SK-N-SH (cell line): ENCODE measurements around the gene MAB21L1. TPM values are rescaled to one million over a fixed set of nuclear protein-coding genes. Genes with fewer than 3 reads are reported as not detected.

Source experiments
- CTCF ChIA-PET: fragments of 300-600, 350-600 bp; formaldehyde crosslinking; extraction: SDS; loops from one replicate; lab custom pipeline; 2021; lab: Yijun Ruan, JAX
- POLR2A ChIA-PET: fragments of 350-600 bp; sonication (Branson Sonifier 250); formaldehyde crosslinking; extraction: SDS; loops from one replicate; lab custom pipeline; 2020; ENCODE audit warnings: antibody characterized with exemption, inconsistent platforms; lab: Yijun Ruan, JAX
- DNase-seq: peaks from one replicate; pipeline ENCODE4 v3.0.0; 2012
- H2AFZ ChIP-seq: fragments of 200-600 bp; sonication (generic); 2 replicates; pipeline ENCODE4 v1.8.1; 2016; ENCODE audit warnings: antibody characterized with exemption, mild to moderate bottlenecking, low read depth
- H3F3A ChIP-seq: fragments of 200-600 bp; sonication (generic); replicated peaks from 2 replicates; pipeline ENCODE3; 2016; ENCODE audit warnings: antibody characterized with exemption, mild to moderate bottlenecking; ENCODE audit not compliant: insufficient read depth
- H3K27ac ChIP-seq, 2 experiments: fragments of 200-500 bp in 1 of 2; fragments of 200-600 bp in 1 of 2; sonication (Bioruptor generic) in 1 of 2; sonication (generic), shearing (Covaris generic) in 1 of 2; 2 replicates each; pipeline versions ENCODE4 v1.5.1 to v1.6.1; 2014 to 2016; ENCODE audit warnings: low read depth in 2 of 2, inconsistent platforms in 1 of 2, low read length in 1 of 2, mild to moderate bottlenecking in 1 of 2, mixed read lengths in 1 of 2
- H3K27me3 ChIP-seq: fragments of 200-600 bp; sonication (generic), shearing (Covaris generic); 2 replicates; pipeline ENCODE4 v1.6.1; 2016; ENCODE audit warnings: mixed run types; ENCODE audit not compliant: insufficient read depth
- H3K36me3 ChIP-seq, 2 experiments: fragments of 200-500 bp in 1 of 2; fragments of 200-600 bp in 1 of 2; sonication (Bioruptor generic) in 1 of 2; sonication (generic) in 1 of 2; replicated peaks in 1 of 2; 2 replicates each; pipeline versions ENCODE3 to v1.5.1; 2014 to 2016; ENCODE audit warnings: low read length in 1 of 2, mild to moderate bottlenecking in 1 of 2; ENCODE audit not compliant: insufficient read depth in 2 of 2, control insufficient read depth in 1 of 2
- H3K4me1 ChIP-seq, 2 experiments: fragments of 200-500 bp in 1 of 2; fragments of 200-600 bp in 1 of 2; sonication (Bioruptor generic) in 1 of 2; sonication (generic), shearing (Covaris generic) in 1 of 2; 2 replicates each; pipeline versions ENCODE4 v1.5.1 to v1.6.1; 2014 to 2016; ENCODE audit warnings: low read depth in 1 of 2, low read length in 1 of 2, mixed run types in 1 of 2; ENCODE audit not compliant: insufficient read depth in 2 of 2, control insufficient read depth in 1 of 2
- H3K4me2 ChIP-seq: fragments of 200-600 bp; sonication (generic), shearing (Covaris generic); 2 replicates; pipeline ENCODE4 v1.6.1; 2017; ENCODE audit warnings: mixed run types
- H3K4me3 ChIP-seq, 2 experiments: fragments of 200-500 bp in 1 of 2; fragments of 200-600 bp in 1 of 2; sonication (Bioruptor generic) in 1 of 2; sonication (generic), shearing (Covaris generic) in 1 of 2; 2 replicates each; pipeline versions ENCODE4 v1.5.1 to v1.8.1; 2014 to 2016; ENCODE audit warnings: low read depth in 2 of 2, inconsistent platforms in 1 of 2, low read length in 1 of 2, mild to moderate bottlenecking in 1 of 2, mixed read lengths in 1 of 2, moderate library complexity in 1 of 2
- H3K79me2 ChIP-seq: fragments of 200-600 bp; sonication (generic); 2 replicates; pipeline ENCODE4 v1.8.1; 2017; ENCODE audit warnings: mild to moderate bottlenecking; ENCODE audit not compliant: insufficient read depth
- H3K9ac ChIP-seq: fragments of 200-600 bp; sonication (generic); 2 replicates; pipeline ENCODE4 v1.6.1; 2017; ENCODE audit warnings: mixed run types
- H3K9me2 ChIP-seq: fragments of 200-600 bp; sonication (generic); 2 replicates; pipeline ENCODE4 v1.6.1; 2017; ENCODE audit warnings: mixed run types
- H3K9me3 ChIP-seq: fragments of 200-600 bp; sonication (generic); 2 replicates; pipeline ENCODE4 v1.6.1; 2017; ENCODE audit warnings: mixed run types, mild to moderate bottlenecking, moderate library complexity
- H4K20me1 ChIP-seq: fragments of 200-600 bp; sonication (generic); 2 replicates; pipeline ENCODE4 v1.6.1; 2017; ENCODE audit warnings: mild to moderate bottlenecking, mixed run types; ENCODE audit not compliant: insufficient read depth
- EP300 ChIP-seq, 2 experiments: IDR thresholded peaks; 2 replicates each; pipeline versions ENCODE4 v1.4.0 to v1.6.1; 2012; ENCODE audit warnings: borderline replicate concordance in 1 of 2, low read depth in 1 of 2, low read length in 1 of 2
- EZH2phosphoT487 ChIP-seq: fragments of 200-600 bp; sonication (generic); IDR thresholded peaks from 2 replicates; pipeline ENCODE4 v1.6.1; 2017; ENCODE audit warnings: low read depth, mixed run types, mild to moderate bottlenecking, antibody characterized with exemption, moderate library complexity, borderline replicate concordance
- FOSL2 ChIP-seq: IDR thresholded peaks from 2 replicates; pipeline ENCODE4 v1.4.0; 2012; ENCODE audit warnings: low read depth, mild to moderate bottlenecking, moderate library complexity, borderline replicate concordance
- FOXJ3 ChIP-seq: sonication (generic); formaldehyde crosslinking; IDR thresholded peaks from 2 replicates; pipeline ENCODE4 v1.5.1; 2020; ENCODE audit warnings: mild to moderate bottlenecking, missing genetic modification reagents
- JUND ChIP-seq: IDR thresholded peaks from 2 replicates; pipeline ENCODE4 v1.4.0; 2012
- MXI1 ChIP-seq: IDR thresholded peaks from 2 replicates; pipeline ENCODE4 v1.6.1; 2012; ENCODE audit warnings: mild to moderate bottlenecking, low read depth, low read length, improper control_type of control experiment
- PBX3 ChIP-seq: IDR thresholded peaks from 2 replicates; pipeline ENCODE4; 2012
- RAD21 ChIP-seq: IDR thresholded peaks from 2 replicates; pipeline ENCODE4 v1.6.1; 2012; ENCODE audit warnings: mild to moderate bottlenecking, low read length
- YY1 ChIP-seq: IDR thresholded peaks from 2 replicates; pipeline ENCODE4 v1.4.0; 2012; ENCODE audit warnings: low read depth, mild to moderate bottlenecking
- WGBS: methylation state at CpG from one replicate; pipeline ENCODE4 v1.1.6; 2017; ENCODE audit warnings: low lambda C conversion rate; 5-methylcytosine and 5-hydroxymethylcytosine counted together
- polyA plus RNA-seq, 3 experiments: library from polyadenylated mRNA; depleted of rRNA; stranded (reverse); fragments of >200 nt; gene quantifications; 2 replicates each; pipeline ENCODE4 v1.2.3, GENCODE V29; 2012
- TF ChIP-seq, protein P1 (sequence below): fragments of 200-600 bp; sonication (generic); IDR thresholded peaks from 2 replicates; pipeline ENCODE4 v1.6.1; 2017; ENCODE audit warnings: antibody characterized with exemption, mild to moderate bottlenecking, moderate library complexity
- TF ChIP-seq, protein P2 (sequence below): fragments of 150-350 bp; IDR thresholded peaks from 2 replicates; pipeline ENCODE4 v1.6.1; 2016; ENCODE audit warnings: mild to moderate bottlenecking, low read depth, low read length
- TF ChIP-seq, protein P3 (sequence below): fragments of 150-350 bp; IDR thresholded peaks from 2 replicates; pipeline ENCODE4 v1.6.1; 2017; ENCODE audit warnings: antibody characterized with exemption, low read length, low read depth, borderline replicate concordance

MAB21L1 gene
- polyA plus RNA-seq, 1 of the 3 experiments (the other 2 are of a cell fraction), result 42.3 TPM

DNA sequence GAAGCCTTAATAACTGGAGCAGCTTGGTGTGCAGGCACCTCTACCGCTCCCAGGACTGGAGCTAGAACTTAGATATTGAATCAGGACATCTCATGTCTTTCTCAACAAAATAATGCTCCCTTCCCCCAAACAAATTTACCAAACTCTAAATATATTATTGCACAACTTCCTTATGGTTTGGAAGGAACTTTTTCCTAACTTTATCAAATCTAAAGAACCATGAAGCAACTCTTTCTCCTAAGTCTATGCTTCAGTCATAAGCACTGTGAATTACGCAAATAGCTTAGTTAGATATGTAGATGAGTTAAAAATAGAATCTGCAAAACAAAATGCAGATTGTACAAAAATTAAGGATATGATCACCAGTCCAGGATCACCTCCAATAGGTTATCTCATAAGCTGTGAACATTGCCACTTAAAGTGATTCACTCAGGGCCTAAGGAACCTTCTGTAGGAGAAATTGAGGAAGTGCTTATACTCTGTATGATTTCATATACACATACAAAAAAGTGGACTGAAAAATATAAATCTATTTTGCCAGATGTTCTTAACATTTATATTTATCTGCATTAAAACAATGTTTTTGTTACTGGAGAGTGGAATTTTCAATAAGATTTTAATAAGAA, 20.4 kb upstream of the MAB21L1 start:
- no peaks in the 10 kb centered on the region for H4K20me1 ChIP-seq
- CTCF ChIA-PET, result no interaction called here
- POLR2A ChIA-PET, result interaction anchor here (0.6 kb wide), 1 partner anchor 376 kb away, joined by 3 read pairs; no protein-coding TSS in a partner anchor
- H3K4me3 ChIP-seq, result no peak overlapping the region
- TF ChIP-seq FOSL2, result no peak
- no peak for TF ChIP-seq FOXJ3 (CRISPR knock-in tag)
- no peak for TF ChIP-seq PBX3
- no peak for TF ChIP-seq RAD21
- no peak for TF ChIP-seq MXI1
- no peak for TF ChIP-seq EZH2phosphoT487
- no peak for TF ChIP-seq YY1
- TF ChIP-seq, protein P1, sequence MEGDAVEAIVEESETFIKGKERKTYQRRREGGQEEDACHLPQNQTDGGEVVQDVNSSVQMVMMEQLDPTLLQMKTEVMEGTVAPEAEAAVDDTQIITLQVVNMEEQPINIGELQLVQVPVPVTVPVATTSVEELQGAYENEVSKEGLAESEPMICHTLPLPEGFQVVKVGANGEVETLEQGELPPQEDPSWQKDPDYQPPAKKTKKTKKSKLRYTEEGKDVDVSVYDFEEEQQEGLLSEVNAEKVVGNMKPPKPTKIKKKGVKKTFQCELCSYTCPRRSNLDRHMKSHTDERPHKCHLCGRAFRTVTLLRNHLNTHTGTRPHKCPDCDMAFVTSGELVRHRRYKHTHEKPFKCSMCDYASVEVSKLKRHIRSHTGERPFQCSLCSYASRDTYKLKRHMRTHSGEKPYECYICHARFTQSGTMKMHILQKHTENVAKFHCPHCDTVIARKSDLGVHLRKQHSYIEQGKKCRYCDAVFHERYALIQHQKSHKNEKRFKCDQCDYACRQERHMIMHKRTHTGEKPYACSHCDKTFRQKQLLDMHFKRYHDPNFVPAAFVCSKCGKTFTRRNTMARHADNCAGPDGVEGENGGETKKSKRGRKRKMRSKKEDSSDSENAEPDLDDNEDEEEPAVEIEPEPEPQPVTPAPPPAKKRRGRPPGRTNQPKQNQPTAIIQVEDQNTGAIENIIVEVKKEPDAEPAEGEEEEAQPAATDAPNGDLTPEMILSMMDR, result no peak
- no peak for TF ChIP-seq EP300 (IDR thresholded peaks at IDR 0.05; ENCODE audit: borderline replicate concordance in 1 of 2, low read depth in 1 of 2, low read length in 1 of 2)
- TF ChIP-seq, protein P2, sequence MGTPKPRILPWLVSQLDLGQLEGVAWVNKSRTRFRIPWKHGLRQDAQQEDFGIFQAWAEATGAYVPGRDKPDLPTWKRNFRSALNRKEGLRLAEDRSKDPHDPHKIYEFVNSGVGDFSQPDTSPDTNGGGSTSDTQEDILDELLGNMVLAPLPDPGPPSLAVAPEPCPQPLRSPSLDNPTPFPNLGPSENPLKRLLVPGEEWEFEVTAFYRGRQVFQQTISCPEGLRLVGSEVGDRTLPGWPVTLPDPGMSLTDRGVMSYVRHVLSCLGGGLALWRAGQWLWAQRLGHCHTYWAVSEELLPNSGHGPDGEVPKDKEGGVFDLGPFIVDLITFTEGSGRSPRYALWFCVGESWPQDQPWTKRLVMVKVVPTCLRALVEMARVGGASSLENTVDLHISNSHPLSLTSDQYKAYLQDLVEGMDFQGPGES, result no peak
- TF ChIP-seq, protein P3, sequence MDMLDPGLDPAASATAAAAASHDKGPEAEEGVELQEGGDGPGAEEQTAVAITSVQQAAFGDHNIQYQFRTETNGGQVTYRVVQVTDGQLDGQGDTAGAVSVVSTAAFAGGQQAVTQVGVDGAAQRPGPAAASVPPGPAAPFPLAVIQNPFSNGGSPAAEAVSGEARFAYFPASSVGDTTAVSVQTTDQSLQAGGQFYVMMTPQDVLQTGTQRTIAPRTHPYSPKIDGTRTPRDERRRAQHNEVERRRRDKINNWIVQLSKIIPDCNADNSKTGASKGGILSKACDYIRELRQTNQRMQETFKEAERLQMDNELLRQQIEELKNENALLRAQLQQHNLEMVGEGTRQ, result no peak
- TF ChIP-seq JUND, result no peak
- H3F3A ChIP-seq, result no peaks in the 10 kb centered on the region
- H3K4me2 ChIP-seq, result no peak overlapping the region
- H3K4me1 ChIP-seq, result peaks cover 5 to 24% of the 10 kb centered on the region in 2 experiments; a peak in 3 of 4 replicates
- H3K79me2 ChIP-seq, result peaks cover 3% of the 10 kb centered on the region
- H3K27ac ChIP-seq, result no peak overlapping the region
- H3K9me3 ChIP-seq, result no peaks in the 10 kb centered on the region
- H2AFZ ChIP-seq, result no peak overlapping the region
- WGBS, result 98% methylated on average over 2 of the region's 2 CpGs
- peaks cover 0 to 4% of the 10 kb centered on the region in 2 experiments for H3K36me3 ChIP-seq
- H3K9ac ChIP-seq, result no peak overlapping the region
- no peaks in the 10 kb centered on the region for H3K9me2 ChIP-seq
- DNase-seq, result no peak
- H3K27me3 ChIP-seq, result no peaks in the 10 kb centered on the region
